Esophagus (tissue), 2 donors: ENCODE data around the gene IL7R. TPM values are rescaled to one million over a fixed set of nuclear protein-coding genes. Genes with fewer than 3 reads are reported as not detected.

Source experiments
- H3K27ac ChIP-seq, 2 donors: one replicate each; pipeline ENCODE4 v1.5.1; 2013; ENCODE audit warnings: low read depth in 2 of 2, mild to moderate bottlenecking in 2 of 2, inconsistent platforms in 1 of 2, low read length in 1 of 2, moderate library complexity in 1 of 2
- H3K27me3 ChIP-seq, 2 donors: one replicate each; pipeline ENCODE4 v1.6.1; 2013; ENCODE audit warnings: low read length in 2 of 2, control low read depth in 1 of 2, mild to moderate bottlenecking in 1 of 2; ENCODE audit not compliant: insufficient read depth in 2 of 2, control insufficient read depth in 1 of 2
- H3K36me3 ChIP-seq, 2 donors: one replicate each; pipeline ENCODE4 v1.6.1; 2013; ENCODE audit warnings: low read length in 1 of 2; ENCODE audit not compliant: control insufficient read depth in 2 of 2, insufficient read depth in 2 of 2
- H3K4me1 ChIP-seq, 2 donors: one replicate each; pipeline ENCODE4 v1.6.1; 2013; ENCODE audit warnings: low read length in 1 of 2; ENCODE audit not compliant: control insufficient read depth in 2 of 2, insufficient read depth in 2 of 2
- H3K4me3 ChIP-seq, 2 donors: one replicate each; pipeline ENCODE4 v1.5.1; 2013; ENCODE audit warnings: low read length in 2 of 2, mild to moderate bottlenecking in 2 of 2, low read depth in 1 of 2, moderate library complexity in 1 of 2
- H3K9me3 ChIP-seq, 2 donors: one replicate each; pipeline ENCODE4 v1.6.1; 2013; ENCODE audit warnings: mild to moderate bottlenecking in 2 of 2, low read depth in 1 of 2, low read length in 1 of 2, moderate library complexity in 1 of 2; ENCODE audit not compliant: control insufficient read depth in 2 of 2, insufficient read depth in 1 of 2
- WGBS, 2 donors: extraction: QIAGEN DNeasy Blood & Tissue Kit; methylation state at CpG; one replicate each; pipeline ENCODE4 v1.1.7; 2013; 5-methylcytosine and 5-hydroxymethylcytosine counted together
- polyA plus RNA-seq, 2 donors: library from polyadenylated mRNA; stranded (reverse); fragments of 200-250 nt; gene quantifications; one replicate each; pipeline ENCODE4 v1.2.3, GENCODE V29; 2013
- donor health status: healthy with polysubstance abuse.
- donor health status: Bipolar disorder and iron deficiency.

IL7R gene
- polyA plus RNA-seq, 2 donors: 2.5 to 2.7 TPM

DNA sequence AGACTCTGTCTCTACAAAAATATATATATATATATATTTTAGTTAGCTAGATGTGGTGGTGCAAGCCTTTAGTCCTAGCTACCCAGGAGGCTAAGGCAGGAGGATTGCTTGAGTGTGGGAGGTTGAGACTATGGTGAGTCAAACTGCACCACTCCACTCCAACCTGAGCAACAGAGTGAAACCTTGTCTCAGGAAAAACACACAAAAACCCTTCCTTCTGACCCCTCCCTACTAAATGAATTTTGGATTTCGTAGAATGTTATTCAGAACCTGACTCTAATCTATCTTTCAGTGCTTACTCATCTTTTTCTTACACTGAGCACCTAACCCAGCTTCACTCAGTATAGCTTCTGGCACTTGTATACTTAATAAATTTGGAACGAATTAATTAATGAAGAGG lies 35.2 kb upstream of the IL7R start:
- H3K36me3 ChIP-seq: no peaks in the 10 kb centered on the region
- no peaks in the 10 kb centered on the region for H3K9me3 ChIP-seq
- no peak overlapping the region for H3K4me3 ChIP-seq
- H3K4me1 ChIP-seq: no peaks in the 10 kb centered on the region
- no peak overlapping the region for H3K27ac ChIP-seq
- H3K27me3 ChIP-seq: no peaks in the 10 kb centered on the region
- 71 to 83% methylated on average over 2 of the region's 2 CpGs for WGBS, 2 donors

DNA sequence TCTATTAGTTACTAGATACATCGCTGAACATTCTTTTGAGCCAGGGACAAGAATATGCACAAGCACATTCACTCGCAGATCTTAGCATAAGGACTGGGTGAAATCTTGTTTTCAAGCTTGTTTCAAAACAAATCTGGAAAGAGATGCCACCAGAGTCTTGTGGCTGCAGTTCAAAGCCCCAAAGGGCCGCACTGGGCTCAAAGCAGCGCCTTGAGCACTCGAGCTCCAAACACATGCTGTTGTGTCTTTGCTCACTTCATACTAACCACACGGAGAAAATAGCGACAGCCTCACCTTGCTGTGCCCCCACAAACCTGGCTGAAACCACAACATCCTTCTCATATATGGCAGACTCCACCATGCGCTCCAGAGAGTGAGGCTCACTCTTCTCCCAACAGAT lies 34.2 kb upstream of the IL7R start:
- H3K27ac ChIP-seq: no peak overlapping the region
- no peaks in the 10 kb centered on the region for H3K4me1 ChIP-seq
- H3K9me3 ChIP-seq: no peaks in the 10 kb centered on the region
- no peaks in the 10 kb centered on the region for H3K36me3 ChIP-seq
- H3K4me3 ChIP-seq: no peak overlapping the region
- H3K27me3 ChIP-seq: no peaks in the 10 kb centered on the region
- WGBS, 2 donors: 83 to 84% methylated on average over 8 of the region's 8 CpGs

DNA sequence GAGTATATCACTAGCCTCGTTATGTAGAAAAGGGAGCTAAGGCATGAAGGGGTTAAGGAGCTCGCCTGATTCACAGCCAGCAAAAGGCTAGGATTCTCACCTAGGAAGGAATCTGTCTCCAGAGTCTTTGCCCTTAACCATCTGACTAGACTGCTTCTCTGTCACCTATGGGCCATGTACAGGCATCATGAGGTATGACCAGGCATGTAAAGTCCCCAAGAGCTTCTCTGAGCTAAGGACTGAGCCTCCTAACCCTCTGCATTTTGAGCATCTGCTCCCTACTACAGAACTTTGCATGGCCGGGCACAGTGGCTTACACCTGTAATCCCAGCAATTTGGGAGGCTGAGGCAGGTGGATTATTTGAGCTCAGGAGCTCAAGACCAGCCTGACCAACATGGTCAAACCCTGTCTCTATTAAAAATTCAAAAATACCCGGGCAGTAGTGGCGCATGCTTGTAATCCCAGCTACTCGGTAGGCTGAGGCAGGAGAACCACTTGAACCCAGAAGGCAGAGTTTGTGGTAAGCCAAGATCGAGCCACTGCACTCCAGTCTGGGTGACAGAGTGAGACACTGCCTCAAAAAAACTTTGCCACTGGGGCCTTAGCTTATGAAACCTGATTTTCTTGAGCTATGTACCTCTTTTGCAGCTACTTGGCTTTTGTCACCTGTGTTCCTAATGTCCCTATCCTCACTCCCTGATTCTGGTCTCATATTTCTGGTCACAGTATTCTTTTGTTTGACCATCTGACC lies 33.2 kb upstream of the IL7R start:
- Histone ChIP-seq H3K4me3 (no peak overlapping the region), H3K36me3 (no peaks in the 10 kb centered on the region), H3K27ac (no peak overlapping the region), H3K27me3 (no peaks in the 10 kb centered on the region), H3K4me1 (no peaks in the 10 kb centered on the region), H3K9me3 (no peaks in the 10 kb centered on the region)
- WGBS, 2 donors: 66 to 73% methylated on average over 7 of the region's 7 CpGs

DNA sequence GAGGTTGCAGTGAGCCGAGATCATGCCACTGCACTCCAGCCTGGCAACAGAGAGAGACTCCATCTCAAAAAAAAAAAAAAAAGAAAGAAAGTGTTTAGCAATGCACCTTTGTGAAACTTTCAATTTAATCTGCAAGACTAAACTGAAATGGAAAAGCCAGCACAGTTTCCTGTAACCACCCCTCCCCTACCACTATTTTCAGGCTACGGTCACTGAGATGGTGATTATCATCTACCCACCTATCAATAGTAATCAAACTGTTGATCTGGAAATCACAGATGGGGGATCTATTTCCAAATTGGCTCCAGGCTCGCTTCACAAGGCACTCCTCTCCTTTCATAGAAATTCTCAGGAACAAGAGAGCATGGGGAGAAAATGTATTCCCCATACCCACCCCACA lies 30.6 kb upstream of the IL7R start:
- no peaks in the 10 kb centered on the region for H3K9me3 ChIP-seq
- WGBS, 2 donors: 79 to 85% methylated on average over 2 to 3 of the region's 3 CpGs
- H3K36me3 ChIP-seq: no peaks in the 10 kb centered on the region
- no peak overlapping the region for H3K27ac ChIP-seq
- no peaks in the 10 kb centered on the region for H3K27me3 ChIP-seq
- no peaks in the 10 kb centered on the region for H3K4me1 ChIP-seq
- H3K4me3 ChIP-seq: no peak overlapping the region

DNA sequence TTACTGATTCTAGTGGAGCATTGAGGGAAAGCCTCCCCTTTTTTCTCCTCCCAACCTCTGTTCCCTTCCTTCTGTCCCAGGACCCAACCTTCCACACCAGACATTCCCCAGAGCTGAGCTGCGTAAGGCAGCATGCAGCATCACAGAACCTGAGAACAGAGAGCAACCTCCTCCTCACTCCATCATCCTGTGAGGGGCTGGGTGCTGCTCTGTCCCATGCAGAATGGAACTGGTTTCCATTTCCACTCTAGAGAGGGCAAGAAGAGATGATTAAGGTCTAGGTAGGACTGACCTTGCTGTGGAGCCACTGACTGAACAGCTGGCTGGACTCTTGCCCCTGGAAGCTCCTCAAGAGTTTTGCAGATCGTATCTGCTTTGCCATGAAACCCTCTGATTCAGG lies 30.1 kb upstream of the IL7R start:
- no peak overlapping the region for H3K27ac ChIP-seq
- no peaks in the 10 kb centered on the region for H3K27me3 ChIP-seq
- no peak overlapping the region for H3K4me3 ChIP-seq
- H3K4me1 ChIP-seq: no peaks in the 10 kb centered on the region
- H3K36me3 ChIP-seq: no peaks in the 10 kb centered on the region
- H3K9me3 ChIP-seq: no peaks in the 10 kb centered on the region
- 82 to 84% methylated on average over 2 of the region's 2 CpGs for WGBS, 2 donors

DNA sequence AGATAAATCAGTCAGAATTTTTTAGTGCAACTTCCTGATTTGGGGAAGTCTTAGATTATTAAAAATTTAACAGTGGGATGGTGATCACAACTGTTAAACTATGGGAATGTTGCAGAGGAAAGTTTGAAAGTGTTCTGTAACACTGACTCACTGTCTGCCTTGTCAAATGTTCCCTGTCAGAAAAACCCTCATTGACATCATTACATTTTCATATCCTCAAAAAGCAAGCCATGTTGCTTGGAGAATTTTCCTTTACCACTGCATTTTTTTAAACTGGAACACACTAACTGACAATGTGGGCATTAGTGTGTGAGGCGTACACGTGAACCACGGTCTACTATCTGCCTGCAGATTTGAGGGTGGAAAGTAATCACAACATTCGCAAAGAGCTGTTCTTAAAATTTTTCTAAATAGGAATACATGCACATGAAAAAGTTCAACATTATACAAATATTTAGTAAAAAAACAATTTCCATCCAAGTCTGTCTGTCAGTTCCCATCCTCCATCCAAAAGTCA lies 28.6 kb upstream of the IL7R start:
- no peaks in the 10 kb centered on the region for H3K27me3 ChIP-seq
- no peak overlapping the region for H3K4me3 ChIP-seq
- H3K36me3 ChIP-seq: no peaks in the 10 kb centered on the region
- no peaks in the 10 kb centered on the region for H3K9me3 ChIP-seq
- WGBS, 2 donors: 84 to 89% methylated on average over 4 of the region's 4 CpGs
- H3K27ac ChIP-seq: no peak overlapping the region
- no peaks in the 10 kb centered on the region for H3K4me1 ChIP-seq

DNA sequence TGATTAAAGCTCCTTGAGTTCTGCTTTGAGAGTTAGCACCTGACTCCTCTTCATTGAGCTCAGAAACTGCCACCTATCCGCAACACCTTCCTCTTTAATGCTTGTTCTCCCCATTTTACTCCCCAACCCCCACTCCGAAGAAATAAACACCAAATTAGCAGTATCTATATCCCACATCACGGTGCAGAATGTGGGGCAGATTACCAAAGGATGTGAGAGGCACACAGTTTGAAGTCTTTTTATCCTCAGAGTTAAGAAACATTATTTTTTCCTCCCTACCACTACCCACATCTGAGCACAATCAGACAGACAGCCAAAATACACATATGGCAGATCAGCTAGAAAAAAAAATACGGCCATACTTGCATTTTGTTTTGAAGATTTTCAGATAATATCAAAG lies 26.1 kb upstream of the IL7R start:
- Histone ChIP-seq H3K27ac (no peak overlapping the region), H3K4me1 (no peaks in the 10 kb centered on the region), H3K27me3 (no peaks in the 10 kb centered on the region), H3K9me3 (no peaks in the 10 kb centered on the region), H3K4me3 (no peak overlapping the region), H3K36me3 (no peaks in the 10 kb centered on the region)
- WGBS, 2 donors: 67 to 69% methylated on average over 4 of the region's 4 CpGs

DNA sequence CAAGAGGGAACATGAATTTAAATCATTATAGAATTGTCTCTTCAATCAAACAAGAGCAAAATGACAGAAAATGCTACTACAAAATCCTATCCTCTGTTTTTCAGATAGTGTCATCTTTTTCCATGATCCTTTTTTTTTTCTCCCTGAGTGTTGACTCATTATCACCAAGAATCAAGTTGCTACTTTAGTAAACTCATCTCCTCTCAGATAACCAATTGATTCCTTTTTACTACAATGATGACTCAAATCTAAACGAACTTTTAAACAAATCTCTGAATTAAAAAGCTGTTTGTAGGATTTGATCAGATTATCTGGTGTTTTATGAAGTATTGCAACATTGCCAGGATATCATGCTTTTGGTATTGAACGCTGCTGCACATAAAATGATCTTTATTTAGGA lies 23.9 kb upstream of the IL7R start:
- H3K4me3 ChIP-seq: no peak overlapping the region
- no peaks in the 10 kb centered on the region for H3K4me1 ChIP-seq
- no peaks in the 10 kb centered on the region for H3K36me3 ChIP-seq
- H3K27ac ChIP-seq: no peak overlapping the region
- H3K9me3 ChIP-seq: no peaks in the 10 kb centered on the region
- H3K27me3 ChIP-seq: no peaks in the 10 kb centered on the region
- WGBS, 2 donors: 60 to 71% methylated on average over 2 of the region's 2 CpGs

DNA sequence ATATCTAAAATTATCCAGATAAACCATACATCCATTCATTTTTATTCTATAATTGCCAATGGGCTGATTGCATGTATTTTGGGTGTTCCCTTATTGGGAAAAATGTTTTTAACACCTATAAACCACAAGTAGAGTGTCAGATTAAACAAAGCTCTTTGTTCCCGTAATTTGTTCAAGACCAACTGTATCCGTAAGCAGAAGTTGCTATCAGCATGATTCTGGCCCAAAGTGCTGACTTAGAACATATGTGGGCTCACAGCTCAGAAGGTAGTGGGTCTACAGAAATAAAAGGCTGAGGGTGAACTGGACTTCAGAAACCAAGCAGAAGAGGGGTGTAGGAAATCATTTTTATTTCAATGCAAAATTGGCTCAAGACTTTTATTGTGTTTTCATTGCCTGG lies 23.5 kb upstream of the IL7R start:
- H3K27ac ChIP-seq: no peak overlapping the region
- no peaks in the 10 kb centered on the region for H3K27me3 ChIP-seq
- no peaks in the 10 kb centered on the region for H3K4me1 ChIP-seq
- H3K9me3 ChIP-seq: no peaks in the 10 kb centered on the region
- H3K36me3 ChIP-seq: no peaks in the 10 kb centered on the region
- no peak overlapping the region for H3K4me3 ChIP-seq
- WGBS, 2 donors: 78% methylated on average over 2 of the region's 2 CpGs
